CD4-positive, alpha-beta T cell treated with Interleukin-12 subunit alpha and Interleukin-12 subunit beta, for 1 hour (primary cell): ENCODE results near the gene CD80.

Source experiments
- DNase-seq: peaks from one replicate; pipeline ENCODE4 v3.0.0-alpha.2; 2020

The CD80 gene

DNA sequence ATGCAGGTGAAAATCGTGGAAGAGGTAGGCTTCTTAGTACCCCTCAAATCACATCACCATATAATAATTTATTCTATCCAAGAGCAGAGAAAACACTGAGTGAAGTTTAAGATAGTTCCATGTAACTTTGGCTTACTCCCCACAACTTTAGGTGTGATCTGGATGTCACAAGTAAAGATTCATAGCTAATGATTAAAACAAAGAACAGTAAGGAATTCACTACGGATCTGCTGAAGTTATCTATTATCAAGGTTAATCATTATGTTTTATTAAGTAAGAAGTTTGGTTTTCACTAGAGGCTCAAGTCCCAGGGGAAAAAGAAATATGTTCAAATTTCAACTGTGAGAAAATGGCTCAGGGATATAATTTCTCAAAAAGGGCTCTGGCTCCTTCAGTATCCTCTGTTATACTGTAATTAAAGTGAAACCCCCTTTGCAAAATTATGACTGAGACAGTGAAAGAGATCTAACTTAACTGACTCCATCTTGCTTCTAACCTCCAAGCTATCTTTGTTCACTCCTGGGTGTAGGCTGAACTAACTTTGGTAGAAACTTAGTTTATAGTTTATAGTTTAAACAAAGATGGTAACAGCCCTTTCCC lies 17.1 kb downstream of the CD80 start:
- DNase-seq = no peak

DNA sequence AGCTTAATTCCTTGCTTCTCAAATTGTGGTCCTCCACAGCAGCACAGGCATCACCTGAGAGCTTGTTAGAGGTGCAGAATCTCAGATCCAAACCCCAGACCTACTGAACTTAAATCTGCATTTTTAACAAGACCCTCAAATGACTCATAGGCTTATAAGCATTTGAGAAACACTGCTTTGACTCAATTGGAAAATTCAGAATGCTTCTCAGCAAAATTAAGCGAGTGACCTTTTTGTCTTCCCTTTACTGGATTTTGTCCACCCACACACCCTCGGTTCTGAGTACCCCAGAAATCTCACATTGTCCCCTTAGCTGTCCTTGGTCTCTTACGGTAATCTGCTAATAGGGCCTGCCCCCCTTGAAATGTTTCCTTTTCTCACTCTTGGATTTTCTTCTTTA lies 17.9 kb downstream of the CD80 start:
- no peak for DNase-seq

- no peak for DNase-seq
Measured at GRCh38 chr3:119538772-119539171, 20.6 kb downstream of the CD80 start.

DNA sequence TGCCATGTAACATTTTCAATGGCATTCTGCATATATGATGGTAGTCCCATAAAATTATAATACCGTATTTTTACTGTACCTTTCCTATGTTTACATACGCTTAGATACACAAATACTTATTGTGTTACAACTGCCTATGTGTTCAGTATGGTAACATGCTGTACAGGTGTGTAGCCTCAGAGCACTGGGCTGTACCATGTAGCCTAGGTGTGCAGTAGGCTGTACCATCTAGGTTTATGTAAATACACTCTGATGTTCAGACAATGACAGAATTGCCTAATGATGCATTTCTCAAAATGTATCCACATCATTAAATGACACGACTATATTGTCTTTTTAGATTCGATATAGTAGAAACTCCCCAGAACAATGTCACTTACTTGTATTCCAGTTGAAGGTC lies 22.7 kb downstream of the CD80 start:
- DNase-seq = no peak

DNA sequence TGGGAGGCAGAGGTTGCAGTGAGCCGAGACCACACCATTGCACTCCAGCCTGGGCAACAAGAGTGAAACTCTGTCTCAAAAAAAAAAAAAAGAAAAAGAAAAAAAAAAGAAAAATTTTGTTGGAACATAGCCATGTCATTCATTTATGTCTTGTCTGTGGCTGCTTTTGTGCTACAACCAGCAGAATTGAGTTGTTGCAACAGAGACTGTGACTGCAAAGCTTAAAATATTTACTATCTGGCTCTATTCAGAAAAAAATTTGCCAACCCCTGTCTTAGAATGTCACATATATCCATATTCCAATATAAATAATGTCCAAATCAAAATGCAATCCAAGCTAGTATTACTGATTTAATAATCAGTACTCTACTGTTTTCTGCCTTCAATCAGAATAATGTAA lies 25.1 kb downstream of the CD80 start:
- no peak for DNase-seq

GRCh38 chr3:119531151-119531550 lies 28.3 kb downstream of the CD80 start:
- no peak for DNase-seq

DNA sequence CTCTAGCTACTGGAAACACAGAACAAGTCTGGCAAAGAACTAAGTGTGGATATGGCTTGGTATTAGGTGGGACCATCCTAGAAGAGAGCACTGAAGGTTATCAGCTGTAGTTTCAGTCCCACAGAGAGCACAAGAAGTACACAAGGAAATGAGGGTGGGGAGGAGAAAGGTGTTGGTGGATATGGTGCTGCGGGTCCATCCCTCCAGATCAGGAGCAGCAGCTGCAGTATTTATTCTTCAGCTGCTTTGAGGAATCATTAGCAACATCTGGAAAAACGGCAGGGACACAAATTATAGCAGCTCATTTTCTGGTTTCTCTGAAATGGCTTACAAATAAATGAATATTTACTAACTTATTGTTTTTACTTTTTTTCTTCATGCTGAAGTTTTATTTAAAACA lies 29.0 kb downstream of the CD80 start:
- no peak for DNase-seq

- no peak for DNase-seq
Measured at GRCh38 chr3:119529883-119530282, 29.5 kb downstream of the CD80 start.

DNA sequence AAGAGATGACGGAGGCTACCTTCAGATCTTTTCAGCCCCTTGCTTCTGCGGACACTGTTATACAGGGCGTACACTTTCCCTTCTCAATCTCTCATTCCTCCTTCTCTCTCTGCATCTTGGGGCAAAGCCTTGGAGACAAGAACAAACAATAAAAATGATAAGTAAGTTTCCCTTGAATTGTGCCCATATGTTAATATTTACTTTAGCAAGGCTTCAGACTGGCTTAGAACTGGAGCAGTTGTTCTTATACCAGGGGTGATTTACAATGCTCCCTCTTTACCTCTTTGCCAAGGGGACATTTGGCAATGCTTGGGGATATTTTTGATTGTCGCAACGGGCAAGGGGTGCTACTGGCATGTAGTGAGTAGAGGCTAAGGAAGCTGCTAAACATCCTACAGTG lies 31.7 kb downstream of the CD80 start:
- no peak for DNase-seq

GRCh38 chr3:119524931-119525662 lies 34.3 kb downstream of the CD80 start:
- DNase-seq = no peak

DNA sequence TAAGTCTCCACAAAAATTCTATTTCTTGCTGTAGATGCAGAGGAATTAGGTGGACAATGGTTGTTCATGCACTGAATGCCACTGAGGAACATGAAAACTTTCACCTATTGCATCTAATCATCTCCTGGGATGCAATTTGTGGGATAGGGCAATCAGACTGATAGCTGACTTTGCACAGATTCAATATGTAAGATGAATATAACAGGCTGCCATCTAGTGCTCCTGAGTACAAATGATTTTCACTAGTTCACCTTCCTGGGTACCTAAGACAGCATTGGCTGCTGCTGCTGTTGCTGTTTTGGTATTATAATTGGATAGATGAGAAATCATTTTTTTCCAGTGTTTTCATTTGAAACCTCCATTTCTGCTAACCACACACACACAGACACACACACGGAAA lies 41.4 kb downstream of the CD80 start:
- DNase-seq = no peak

- DNase-seq = no peak
Measured at GRCh38 chr3:119517112-119517511, 42.3 kb downstream of the CD80 start.

- DNase-seq = no peak
Measured at GRCh38 chr3:119514637-119515036, 44.8 kb downstream of the CD80 start.

DNA sequence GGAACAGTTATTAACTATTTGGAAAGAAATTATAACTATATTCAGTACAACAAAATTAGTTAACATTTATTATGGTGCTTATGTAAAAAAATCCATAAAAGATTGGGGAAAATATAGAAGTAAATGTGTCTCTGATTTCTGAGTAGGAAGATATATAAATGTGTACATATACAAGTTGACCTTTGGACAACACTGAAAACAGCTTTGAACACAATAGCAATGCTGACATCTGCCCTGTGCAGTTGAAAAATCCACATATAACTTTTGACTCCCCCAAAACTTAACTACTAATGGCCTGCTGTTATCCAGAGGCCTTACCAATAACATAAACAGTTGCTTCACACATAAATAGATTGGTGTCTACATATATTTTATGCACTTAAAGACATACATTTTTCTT lies 48.7 kb downstream of the CD80 start:
- no peak for DNase-seq

GRCh38 chr3:119508172-119508845 lies 51.1 kb downstream of the CD80 start:
- peak; percentile 5 for DNase-seq

GRCh38 chr3:119507404-119507803 lies 52.0 kb downstream of the CD80 start:
- DNase-seq = no peak

DNA sequence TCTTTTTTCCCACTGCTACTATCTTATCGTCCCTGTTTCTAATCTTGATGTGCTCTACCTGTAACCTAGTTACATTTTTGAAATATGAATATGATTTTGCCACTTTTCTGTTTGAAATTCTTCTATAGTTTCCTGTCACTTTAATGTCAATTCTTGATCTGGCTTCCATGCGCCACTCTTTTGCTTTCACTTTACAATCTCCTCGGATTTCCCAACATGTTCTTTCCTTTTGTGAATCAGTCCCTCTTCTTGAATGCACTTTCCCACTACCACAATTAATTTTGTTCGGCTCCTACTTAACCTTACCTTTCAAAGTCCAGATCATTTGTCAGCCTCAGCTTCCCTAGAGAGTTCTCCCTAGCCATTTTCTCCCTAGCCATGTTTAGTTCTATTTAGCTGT lies 52.8 kb downstream of the CD80 start:
- no peak for DNase-seq

DNA sequence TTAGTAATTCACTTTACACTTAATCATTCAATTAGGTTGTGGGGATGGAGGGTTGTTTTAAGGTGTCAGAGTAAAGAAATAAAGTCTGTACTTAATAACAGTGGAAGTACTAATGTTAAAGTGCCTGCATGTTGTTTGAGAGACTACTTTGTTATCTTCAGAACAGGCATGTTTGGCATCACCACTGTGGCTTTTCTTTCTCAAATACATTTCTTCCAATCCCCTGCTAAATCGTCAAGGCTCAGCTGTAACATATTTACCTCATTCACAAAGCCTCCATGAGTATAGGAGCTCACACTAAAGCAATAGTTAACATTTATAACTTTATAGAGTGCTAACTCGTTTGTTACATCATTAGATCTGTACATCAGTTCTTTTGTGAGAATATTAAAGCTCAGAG lies 58.5 kb downstream of the CD80 start:
- DNase-seq = no peak

- DNase-seq = no peak
Measured at GRCh38 chr3:119500265-119500664, 59.1 kb downstream of the CD80 start.

DNA sequence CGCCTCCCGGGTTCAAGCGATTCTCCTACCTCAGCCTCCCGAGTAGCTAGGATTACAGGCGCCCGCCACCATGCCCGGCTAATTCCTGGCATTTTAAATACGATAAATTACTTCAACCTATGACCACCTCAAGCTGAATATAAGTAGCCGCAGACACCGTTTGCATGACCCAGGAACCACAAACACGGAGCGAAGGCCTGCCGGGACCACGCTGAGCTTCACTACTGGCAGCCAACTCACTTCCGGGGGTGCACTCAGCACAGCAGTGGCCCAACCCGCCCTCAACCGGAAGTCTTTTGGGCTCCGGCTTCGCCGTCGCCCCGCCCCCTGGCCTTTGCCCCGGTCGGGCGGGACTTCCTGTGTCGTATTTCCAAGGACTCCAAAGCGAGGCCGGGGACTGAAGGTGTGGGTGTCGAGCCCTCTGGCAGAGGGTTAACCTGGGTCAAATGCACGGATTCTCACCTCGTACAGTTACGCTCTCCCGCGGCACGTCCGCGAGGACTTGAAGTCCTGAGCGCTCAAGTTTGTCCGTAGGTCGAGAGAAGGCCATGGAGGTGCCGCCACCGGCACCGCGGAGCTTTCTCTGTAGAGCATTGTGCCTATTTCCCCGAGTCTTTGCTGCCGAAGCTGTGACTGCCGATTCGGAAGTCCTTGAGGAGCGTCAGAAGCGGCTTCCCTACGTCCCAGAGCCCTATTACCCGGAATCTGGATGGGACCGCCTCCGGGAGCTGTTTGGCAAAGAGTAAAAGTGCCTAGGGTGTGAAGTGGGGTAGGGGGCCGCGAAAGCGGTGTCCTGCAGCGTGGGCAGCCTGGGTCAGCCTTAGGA lies 61.0 kb downstream of the CD80 start, which contains the start of gene TIMMDC1:
TIMMDC1 (plus strand) TSS at position 362 of the 826 bp plus-strand sequence; CDS start at position 549, 187 bp downstream.
- peak; percentile 97 for DNase-seq

GRCh38 chr3:119497820-119498185 lies 61.6 kb downstream of the CD80 start:
- no peak for DNase-seq

DNA sequence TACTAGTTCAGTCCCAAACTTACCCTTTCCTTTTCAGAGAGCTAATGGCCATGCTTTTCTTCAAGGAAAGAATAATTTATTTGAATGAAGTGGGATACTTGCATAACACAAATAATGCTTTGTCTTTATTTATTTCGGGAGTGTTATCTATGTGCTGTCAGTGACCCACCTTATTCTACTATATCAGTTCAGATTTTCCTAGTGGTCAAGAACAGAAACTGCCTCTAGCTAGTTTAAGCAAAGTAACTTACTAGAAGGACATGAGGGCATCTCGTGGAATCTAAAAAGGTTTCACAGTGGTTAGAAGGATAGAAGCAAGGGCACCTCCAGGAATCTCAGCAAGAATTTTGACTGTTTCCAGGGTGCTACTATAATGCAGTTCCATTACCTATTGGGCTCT lies 64.8 kb downstream of the CD80 start:
- no peak for DNase-seq

- DNase-seq = no peak
Measured at GRCh38 chr3:119492810-119493209, 66.6 kb downstream of the CD80 start.
